Mesendoderm (in vitro differentiated cells): ENCODE data around the gene BCAN.
A peak's percentile ranks its signal among the peaks of the same experiment; 100 is the strongest.

Source experiments
- DNase-seq: peaks from one replicate; pipeline ENCODE4 v3.0.0; 2013
- H2AK5ac ChIP-seq: 2 replicates; pipeline ENCODE4 v1.6.1; 2013; ENCODE audit warnings: low read length, inconsistent platforms
- H2BK120ac ChIP-seq: 2 replicates; pipeline ENCODE4 v1.6.1; 2013; ENCODE audit warnings: low read depth, mild to moderate bottlenecking, low read length, moderate library complexity, mixed read lengths
- H2BK15ac ChIP-seq: replicated peaks from 2 replicates; pipeline ENCODE4 v1.6.1; 2013; ENCODE audit warnings: low read depth, mild to moderate bottlenecking, moderate library complexity
- H2BK5ac ChIP-seq: 2 replicates; pipeline ENCODE4 v1.6.1; 2013; ENCODE audit warnings: low read length, inconsistent platforms
- H3K18ac ChIP-seq: 2 replicates; pipeline ENCODE4 v1.6.1; 2013; ENCODE audit warnings: mild to moderate bottlenecking, low read length, mixed read lengths
- H3K23ac ChIP-seq: one replicate; pipeline ENCODE4 v1.6.1; 2013; ENCODE audit warnings: low read length
- H3K27ac ChIP-seq: 2 replicates; pipeline ENCODE4 v1.5.1; 2013; ENCODE audit warnings: low read depth, mild to moderate bottlenecking, inconsistent platforms, low read length, moderate library complexity
- H3K27me3 ChIP-seq: 2 replicates; pipeline ENCODE4 v1.6.1; 2013; ENCODE audit warnings: low read length, control low read depth, mild to moderate bottlenecking, inconsistent platforms; ENCODE audit not compliant: insufficient read depth, poor library complexity
- H3K36me3 ChIP-seq: 2 replicates; pipeline ENCODE4 v1.6.1; 2013; ENCODE audit warnings: low read length, inconsistent platforms; ENCODE audit not compliant: control insufficient read depth, insufficient read depth
- H3K4ac ChIP-seq: one replicate; pipeline ENCODE4 v1.6.1; 2013; ENCODE audit warnings: low read depth, mild to moderate bottlenecking, low read length, moderate library complexity
- H3K4me1 ChIP-seq: 2 replicates; pipeline ENCODE4 v1.6.1; 2013; ENCODE audit warnings: low read depth, low read length, inconsistent platforms; ENCODE audit not compliant: control insufficient read depth
- H3K4me2 ChIP-seq: 2 replicates; pipeline ENCODE4 v1.6.1; 2013; ENCODE audit warnings: low read length
- H3K4me3 ChIP-seq: 2 replicates; pipeline ENCODE4 v1.5.1; 2013; ENCODE audit warnings: mild to moderate bottlenecking, low read length
- H3K56ac ChIP-seq: one replicate; pipeline ENCODE4 v1.6.1; 2013; ENCODE audit warnings: low read length
- H3K79me1 ChIP-seq: 2 replicates; pipeline ENCODE4 v1.6.1; 2013; ENCODE audit warnings: low read length, inconsistent platforms
- H3K79me2 ChIP-seq: 2 replicates; pipeline ENCODE4 v1.6.1; 2013; ENCODE audit warnings: mild to moderate bottlenecking, low read length; ENCODE audit not compliant: control insufficient read depth, insufficient read depth
- H3K9ac ChIP-seq: 2 replicates; pipeline ENCODE4 v1.6.1; 2013; ENCODE audit warnings: low read length, inconsistent platforms
- H4K5ac ChIP-seq: one replicate; pipeline ENCODE4 v1.6.1; 2013; ENCODE audit warnings: low read length
- H4K8ac ChIP-seq: one replicate; pipeline ENCODE4 v1.6.1; 2013; ENCODE audit warnings: low read depth, mild to moderate bottlenecking, control low read depth, low read length, moderate library complexity
- WGBS: extraction: QIAGEN DNeasy Blood & Tissue Kit; methylation state at CpG from one replicate; pipeline ENCODE4 v1.1.7; 2013; ENCODE audit warnings: low lambda C conversion rate, missing lambda C conversion rate; ENCODE audit not compliant: insufficient coverage; ENCODE audit errors: extremely low coverage; 5-methylcytosine and 5-hydroxymethylcytosine counted together

Gene BCAN

GRCh38 chr1:156658945-156659574 lies 17.1 kb downstream of the BCAN start:
- H3K79me2 ChIP-seq: no peaks in the 10 kb centered on the region
- H3K4ac ChIP-seq: no peak overlapping the region
- H3K18ac ChIP-seq: no peak overlapping the region
- H3K4me2 ChIP-seq: no peak overlapping the region
- no peaks in the 10 kb centered on the region for H3K79me1 ChIP-seq
- no peak overlapping the region for H3K23ac ChIP-seq
- H3K4me3 ChIP-seq: no peak overlapping the region
- peak overlapping the region; percentile 79 for H3K56ac ChIP-seq
- no peak overlapping the region for H4K8ac ChIP-seq
- WGBS: no CpG with 5 or more reads among the region's 10 CpGs
- H3K36me3 ChIP-seq: no peaks in the 10 kb centered on the region
- no peak overlapping the region for H2BK5ac ChIP-seq
- H3K27me3 ChIP-seq: peaks cover 5% of the 10 kb centered on the region
- H4K5ac ChIP-seq: no peak overlapping the region
- DNase-seq: no peak
- no peak overlapping the region for H3K9ac ChIP-seq
- H3K4me1 ChIP-seq: peaks cover 13% of the 10 kb centered on the region
- no peak overlapping the region for H3K27ac ChIP-seq
- H2BK120ac ChIP-seq: no peak overlapping the region
- no peak overlapping the region for H2AK5ac ChIP-seq
- no peak overlapping the region for H2BK15ac ChIP-seq

- Histone ChIP-seq H3K4me3 (no peak overlapping the region), H3K27ac (no peak overlapping the region), H2BK15ac (no peak overlapping the region), H3K27me3 (peaks cover 5% of the 10 kb centered on the region), H3K23ac (no peak overlapping the region), H3K4me2 (no peak overlapping the region), H3K79me2 (no peaks in the 10 kb centered on the region), H3K9ac (peak overlapping the region; percentile 42), H3K4ac (no peak overlapping the region), H3K36me3 (no peaks in the 10 kb centered on the region), H2AK5ac (no peak overlapping the region), H3K79me1 (no peaks in the 10 kb centered on the region), H3K56ac (peak overlapping the region; percentile 79), H2BK5ac (peak overlapping the region; percentile 7), H3K18ac (no peak overlapping the region), H4K8ac (no peak overlapping the region), H4K5ac (no peak overlapping the region), H3K4me1 (peaks cover 18% of the 10 kb centered on the region), H2BK120ac (no peak overlapping the region)
- WGBS: no CpG with 5 or more reads among the region's 6 CpGs
- no peak for DNase-seq
These were observed 17.7 kb downstream of the BCAN start for GRCh38 chr1:156659661-156659987.

- Histone ChIP-seq H3K27me3 (peaks cover 5% of the 10 kb centered on the region), H3K79me2 (no peaks in the 10 kb centered on the region), H3K4me3 (no peak overlapping the region), H3K4me2 (peak overlapping the region; percentile 10), H3K79me1 (no peaks in the 10 kb centered on the region), H2BK120ac (peak overlapping the region; percentile 23), H2BK5ac (peak overlapping the region; percentile 96), H3K27ac (peak overlapping the region; percentile 92), H3K56ac (peak overlapping the region; percentile 89), H4K8ac (no peak overlapping the region), H3K4me1 (peaks cover 20% of the 10 kb centered on the region), H3K23ac (peak overlapping the region; percentile 87), H3K9ac (peak overlapping the region; percentile 42), H4K5ac (peak overlapping the region; percentile 53), H3K18ac (peak overlapping the region; percentile 35), H2BK15ac (no peak overlapping the region), H3K4ac (peak overlapping the region; percentile 82), H3K36me3 (no peaks in the 10 kb centered on the region), H2AK5ac (peak overlapping the region; percentile 92)
- peak; percentile 99 for DNase-seq
- no CpG with 5 or more reads among the region's 38 CpGs for WGBS
These were observed 18.3 kb downstream of the BCAN start for GRCh38 chr1:156659988-156660751.

- peak overlapping the region; percentile 96 for H2BK5ac ChIP-seq
- H3K4me2 ChIP-seq: no peak overlapping the region
- no peak overlapping the region for H3K23ac ChIP-seq
- peak overlapping the region; percentile 23 for H2BK120ac ChIP-seq
- peak overlapping the region; percentile 30 for H3K9ac ChIP-seq
- no peak overlapping the region for H4K5ac ChIP-seq
- peaks cover 23% of the 10 kb centered on the region for H3K4me1 ChIP-seq
- no peak overlapping the region for H2AK5ac ChIP-seq
- H3K79me2 ChIP-seq: no peaks in the 10 kb centered on the region
- H3K4me3 ChIP-seq: no peak overlapping the region
- WGBS: no CpG with 5 or more reads among the region's 2 CpGs
- no peak for DNase-seq
- H3K79me1 ChIP-seq: no peaks in the 10 kb centered on the region
- H3K36me3 ChIP-seq: no peaks in the 10 kb centered on the region
- no peak overlapping the region for H2BK15ac ChIP-seq
- H3K18ac ChIP-seq: peak overlapping the region; percentile 35
- peaks cover 5% of the 10 kb centered on the region for H3K27me3 ChIP-seq
- H4K8ac ChIP-seq: no peak overlapping the region
- peak overlapping the region; percentile 89 for H3K56ac ChIP-seq
- H3K4ac ChIP-seq: peak overlapping the region; percentile 82
- peak overlapping the region; percentile 92 for H3K27ac ChIP-seq
These were observed 18.8 kb downstream of the BCAN start for GRCh38 chr1:156660752-156661112.

- Histone ChIP-seq H3K79me1 (no peaks in the 10 kb centered on the region), H4K5ac (no peak overlapping the region), H3K27ac (peak overlapping the region; percentile 92), H3K56ac (peak overlapping the region; percentile 75), H3K23ac (peak overlapping the region; percentile 11), H3K27me3 (no peaks in the 10 kb centered on the region), H3K4ac (peak overlapping the region; percentile 79), H2AK5ac (peak overlapping the region; percentile 3), H3K36me3 (no peaks in the 10 kb centered on the region), H3K4me1 (peaks cover 23% of the 10 kb centered on the region), H3K79me2 (no peaks in the 10 kb centered on the region), H3K9ac (peak overlapping the region; percentile 25), H2BK5ac (peak overlapping the region; percentile 38), H4K8ac (no peak overlapping the region), H2BK120ac (peak overlapping the region; percentile 33), H3K4me3 (no peak overlapping the region), H2BK15ac (no peak overlapping the region), H3K4me2 (no peak overlapping the region), H3K18ac (peak overlapping the region; percentile 65)
- peak; percentile 63 for DNase-seq
- WGBS: no CpG with 5 or more reads among the region's 12 CpGs
These were observed 20.3 kb downstream of the BCAN start for GRCh38 chr1:156662005-156662799.
